ENCODE data around the gene RING1.

The RING1 gene

GRCh38 chr6:33171880-33172687 is 36.2 kb upstream of the RING1 start:
- no peak for DNase-seq (ENCODE audit: low read depth in 2 of 2)

GRCh38 chr6:33172688-33173534 is 35.4 kb upstream of the RING1 start:
- no peak for DNase-seq (ENCODE audit: low read depth in 2 of 2)

- no peak for DNase-seq (ENCODE audit: low read depth in 2 of 2)
These were observed 34.6 kb upstream of the RING1 start for GRCh38 chr6:33173535-33174180.

GRCh38 chr6:33174784-33175183 is 33.5 kb upstream of the RING1 start:
- no peak for DNase-seq (ENCODE audit: low read depth in 2 of 2)

GRCh38 chr6:33175436-33176069 is 32.7 kb upstream of the RING1 start:
- DNase-seq (ENCODE audit: low read depth in 2 of 2): no peak

- DNase-seq (ENCODE audit: low read depth in 2 of 2): no peak
These were observed 31.4 kb upstream of the RING1 start for GRCh38 chr6:33176906-33177305.

GRCh38 chr6:33177552-33178446 is 30.5 kb upstream of the RING1 start:
- no peak for DNase-seq (ENCODE audit: low read depth in 2 of 2)

GRCh38 chr6:33178755-33179475 is 29.4 kb upstream of the RING1 start:
- DNase-seq (ENCODE audit: low read depth in 2 of 2): no peak

- no peak for DNase-seq (ENCODE audit: low read depth in 2 of 2)
These were observed 27.2 kb upstream of the RING1 start for GRCh38 chr6:33181141-33181540.

GRCh38 chr6:33183071-33183683 is 25.1 kb upstream of the RING1 start:
- no peak for DNase-seq (ENCODE audit: low read depth in 2 of 2)

GRCh38 chr6:33185190-33185589 is 23.1 kb upstream of the RING1 start:
- DNase-seq (ENCODE audit: low read depth in 2 of 2): no peak

GRCh38 chr6:33185654-33186187 is 22.6 kb upstream of the RING1 start:
- DNase-seq (ENCODE audit: low read depth in 2 of 2): no peak

- DNase-seq (ENCODE audit: low read depth in 2 of 2): no peak
These were observed 20.5 kb upstream of the RING1 start for GRCh38 chr6:33187809-33188208.

GRCh38 chr6:33189164-33189563 is 19.1 kb upstream of the RING1 start:
- no peak for DNase-seq (ENCODE audit: low read depth in 2 of 2)

- no peak for DNase-seq (ENCODE audit: low read depth in 2 of 2)
These were observed 18.5 kb upstream of the RING1 start for GRCh38 chr6:33189625-33190448.

- no peak for DNase-seq (ENCODE audit: low read depth in 2 of 2)
These were observed 17.7 kb upstream of the RING1 start for GRCh38 chr6:33190504-33191107.

GRCh38 chr6:33191383-33192104 is 16.8 kb upstream of the RING1 start:
- no peak for DNase-seq (ENCODE audit: low read depth in 2 of 2)
